Heart right ventricle (tissue), 16 donors: ENCODE data around the gene SHMT1. TPM values are rescaled to one million over a fixed set of nuclear protein-coding genes. Genes with fewer than 3 reads are reported as not detected.

Experiments
- ATAC-seq, 8 donors: fragments of 200-7000 bp; cut with Tn5 transposase; one replicate each; pipeline ENCODE4 v1.9.1; 2020; ENCODE audit warnings: mild to moderate bottlenecking in 8 of 8, moderate library complexity in 8 of 8, moderate number of reproducible peaks in 1 of 8
- DNase-seq, 2 donors: peaks; one replicate each; pipeline ENCODE4 v3.0.0-alpha.2; 2020
- H3K27ac ChIP-seq, 10 donors: fragments of 200-600 bp; sonication (generic) in 2 of 10; one replicate each; pipeline versions ENCODE4 v1.5.0 to v1.8.0; 2020 to 2022; ENCODE audit warnings: mild to moderate bottlenecking in 3 of 10
- H3K27me3 ChIP-seq, 7 donors: fragments of 200-600 bp; one replicate each; pipeline ENCODE4 v1.8.0; 2021 to 2022; ENCODE audit warnings: mild to moderate bottlenecking in 2 of 7
- H3K36me3 ChIP-seq, 9 donors: fragments of 200-600 bp; sonication (generic) in 1 of 9; one replicate each; pipeline versions ENCODE4 v1.5.0 to v1.8.0; 2020 to 2022; ENCODE audit warnings: mild to moderate bottlenecking in 2 of 9
- H3K4me1 ChIP-seq, 9 donors: fragments of 200-600 bp; sonication (generic) in 1 of 9; one replicate each; pipeline versions ENCODE4 v1.5.0 to v1.8.0; 2020 to 2022; ENCODE audit warnings: mild to moderate bottlenecking in 4 of 9
- H3K4me3 ChIP-seq, 10 donors: fragments of 200-600 bp; sonication (generic) in 2 of 10; one replicate each; pipeline versions ENCODE4 v1.5.0 to v1.8.0; 2020 to 2022; ENCODE audit warnings: mild to moderate bottlenecking in 7 of 10, moderate library complexity in 2 of 10
- H3K9me3 ChIP-seq, 11 donors: fragments of 200-600 bp in 10 of 11; sonication (generic) in 2 of 11; one replicate each; pipeline versions ENCODE4 v1.5.0 to v1.8.0; 2013 to 2022; ENCODE audit warnings: mild to moderate bottlenecking in 2 of 11, control low read depth in 1 of 11, moderate library complexity in 1 of 11
- CTCF ChIP-seq, 9 donors: fragments of 200-600 bp; sonication (generic) in 2 of 9; IDR thresholded peaks; one replicate each; pipeline versions ENCODE4 v1.5.0 to v1.8.0; 2021 to 2022; ENCODE audit warnings: antibody characterized with exemption in 9 of 9, mild to moderate bottlenecking in 5 of 9, moderate library complexity in 1 of 9
- WGBS, 2 donors: extraction: QIAGEN DNeasy Blood & Tissue Kit; methylation state at CpG; one replicate each; pipeline ENCODE4 v1.1.7; 2013; ENCODE audit warnings: inconsistent platforms in 1 of 2; 5-methylcytosine and 5-hydroxymethylcytosine counted together
- intact Hi-C, 10 donors: fragments of 100-400 bp; cut with DNase I; formaldehyde crosslinking; loops; one replicate each; pipeline versions ENCODE4 v1.11.1 to v1.14.2; 2022
- polyA plus RNA-seq, 2 donors: library from polyadenylated mRNA; stranded (reverse); fragments of 200-250 nt; gene quantifications; one replicate each; pipeline ENCODE4 v1.2.3, GENCODE V29; 2013
- total RNA-seq, 10 donors: library from RNA; stranded (reverse); fragmentation: NEBNext Ultra II Directional in 3 of 10; extraction: Animal tissue kit (Norgen Biotek cat#: 25700) in 3 of 10; gene quantifications; one replicate each; pipeline versions ENCODE4 v1.2.1 to v1.2.4, GENCODE V29; 2021 to 2023
- donor health status: Arrhythmogenic right ventricular cardiomyopathy.
- donor health status: ischemic (EF 13 %, LVEDD 7.1; RV severe dilation, severe dysfunction).
- donor health status: healthy with polysubstance abuse.
- donor health status: DM: no; HTN: yes; CAD: no.
- donor health status: DM: no; HTN: no; CAD: no.
- donor health status: ischemic (EF 25% LVEDD 6.9; RV normal size, moderate dysfunction).
- donor health status: ischemic (EF 25% LVEDD 5.7; RV mildly dilated, moderate dysfunction).
- donor health status: healthy.
- donor health status: DM: yes; HTN: yes; CAD: no.
- donor health status: Ischemic cardiomyopathy.
- donor health status: ischemic (EF 35%, LVEDD 5.7; RV mildly dilated, moderate dysfunction).
- donor health status: nonischemic (EF 11% LVEDD 7.7; RV severe dilation, severe dysfunction).
- donor health status: DM: yes; HTN: yes; CAD: no.
- donor health status: PGD.
- donor health status: ischemic (EF 29% LVEDD 5.4; RV normal size, mild dysfunction).
- donor health status: nonischemic (EF 23%, LVEDD 6.1; RV moderate dilation, normal function).

SHMT1 gene
- total and polyA plus RNA-seq, 12 donors = 2.7 to 11.6 (median 5.9) TPM

- ATAC-seq = no peak
- Histone ChIP-seq H3K27me3 (no peaks in the 10 kb centered on the region), H3K4me3 (no peak overlapping the region), H3K9me3 (no peaks in the 10 kb centered on the region), H3K27ac (no peak overlapping the region), H3K36me3 (peaks cover 0 to 97% (median 37%) of the 10 kb centered on the region in 9 donors), H3K4me1 (peaks cover 21 to 40% (median 33%) of the 10 kb centered on the region in 9 donors)
- WGBS, 2 donors = 87 to 91% methylated on average over 12 of the region's 12 CpGs
- no peak for DNase-seq
- TF ChIP-seq CTCF (IDR thresholded peaks at IDR 0.05) = no peak
- intact Hi-C loops = loop anchor here in 1 of 10 donors (10.0 kb wide), 1 partner anchor 62 kb away; no protein-coding TSS in a partner anchor
Measured at GRCh38 chr17:18322522-18322921, 40.8 kb downstream of the SHMT1 start.

- H3K36me3 ChIP-seq = peaks cover 0 to 88% (median 31%) of the 10 kb centered on the region in 9 donors
- DNase-seq (no peak), ATAC-seq (no peak)
- no peak overlapping the region for H3K27ac ChIP-seq
- H3K4me3 ChIP-seq = no peak overlapping the region
- TF ChIP-seq CTCF (IDR thresholded peaks at IDR 0.05) = no peak
- WGBS, 2 donors = 53 to 71% methylated on average over 5 of the region's 5 CpGs
- intact Hi-C loops = loop anchor here in 1 of 10 donors (10.0 kb wide), 1 partner anchor 63 kb away; no protein-coding TSS in a partner anchor
- H3K4me1 ChIP-seq = peaks cover 22 to 52% (median 45%) of the 10 kb centered on the region in 9 donors
- H3K27me3 ChIP-seq = no peaks in the 10 kb centered on the region
- no peaks in the 10 kb centered on the region for H3K9me3 ChIP-seq
Measured at GRCh38 chr17:18321309-18321708, 42.0 kb downstream of the SHMT1 start.

GRCh38 chr17:18320301-18320700 lies 43.0 kb downstream of the SHMT1 start:
- H3K4me3 ChIP-seq = no peak overlapping the region
- H3K36me3 ChIP-seq = peaks cover 0 to 79% (median 29%) of the 10 kb centered on the region in 9 donors
- H3K27ac ChIP-seq = no peak overlapping the region
- no peak for DNase-seq
- H3K9me3 ChIP-seq = no peaks in the 10 kb centered on the region
- WGBS, 2 donors = 92 to 94% methylated on average over 7 of the region's 7 CpGs
- H3K27me3 ChIP-seq = no peaks in the 10 kb centered on the region
- intact Hi-C loops = loop anchor here in 1 of 10 donors (10.0 kb wide), 1 partner anchor 64 kb away; no protein-coding TSS in a partner anchor
- no peak for ATAC-seq
- TF ChIP-seq CTCF (IDR thresholded peaks at IDR 0.05) = no peak
- peaks cover 30 to 61% (median 54%) of the 10 kb centered on the region in 9 donors for H3K4me1 ChIP-seq

GRCh38 chr17:18319604-18320256 lies 43.6 kb downstream of the SHMT1 start:
- H3K27ac ChIP-seq = no peak overlapping the region
- 59 to 63% methylated on average over 13 of the region's 13 CpGs for WGBS, 2 donors

More at GRCh38 chr17:18319604-18320256, 43.6 kb downstream of the SHMT1 start:
- Histone ChIP-seq H3K4me1 (peaks cover 30 to 61% (median 56%) of the 10 kb centered on the region in 9 donors), H3K9me3 (no peaks in the 10 kb centered on the region), H3K36me3 (peaks cover 0 to 74% (median 23%) of the 10 kb centered on the region in 9 donors), H3K27me3 (no peaks in the 10 kb centered on the region), H3K4me3 (no peak overlapping the region)
- DNase-seq = no peak
- intact Hi-C loops = loop anchor here in 5 of 10 donors (5.0 to 10.0 kb wide), 6 partner anchors 57 to 115 kb away; partner anchors contain the start of genes LLGL1 (in 3 of the 5) and MIEF2 (in 1 of the 5)
- peak in 1 of 8 donors; percentile 19 for ATAC-seq
- peak in 7 of 9 donors; percentile 26 to 53 (median 44) for TF ChIP-seq CTCF (IDR thresholded peaks at IDR 0.05)
